LNCaP clone FGC (cell line): ENCODE results near the gene TENT4A.
A peak's percentile ranks its signal among the peaks of the same experiment; 100 is the strongest.

Experiments
- DNase-seq: peaks from one replicate; pipeline ENCODE4 v3.0.0-alpha.2; 2011; ENCODE audit warnings: low read depth
- H3K4me3 ChIP-seq: 2 replicates; pipeline ENCODE4 v1.5.1; 2011; ENCODE audit warnings: mild to moderate bottlenecking, low read depth, low read length, control low read depth
- CTCF ChIP-seq: IDR thresholded peaks from 2 replicates; pipeline ENCODE4 v1.5.1; 2012; ENCODE audit warnings: mild to moderate bottlenecking; ENCODE audit not compliant: control insufficient read depth, insufficient read depth; ENCODE audit errors: extremely low read depth

Gene TENT4A

DNA sequence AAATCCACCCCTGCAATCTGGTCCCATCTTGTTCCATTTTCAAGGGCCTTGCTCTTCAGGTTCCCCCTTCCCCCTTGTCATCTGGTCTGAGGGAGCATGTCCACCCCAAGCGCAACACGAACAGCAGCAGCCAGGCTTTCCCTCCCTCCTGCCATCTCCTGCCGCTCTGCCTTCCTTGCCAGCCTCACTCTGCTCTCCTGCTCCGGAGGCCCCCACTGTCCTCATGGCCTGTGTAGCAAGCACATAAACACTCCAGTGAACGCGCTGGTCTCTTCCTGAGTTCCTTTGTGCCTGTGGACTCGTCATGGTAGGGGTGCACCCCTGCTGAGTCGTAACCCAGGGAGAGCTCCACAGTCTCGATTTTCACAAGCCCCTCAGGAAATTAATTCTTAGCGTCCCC, 29.9 kb downstream of the TENT4A start:
- H3K4me3 ChIP-seq: no peak overlapping the region
- DNase-seq: no peak
- no peak for TF ChIP-seq CTCF

- no peak for TF ChIP-seq CTCF
- DNase-seq: no peak
Measured at GRCh38 chr5:6744841-6745705, 31.8 kb downstream of the TENT4A start.

DNA sequence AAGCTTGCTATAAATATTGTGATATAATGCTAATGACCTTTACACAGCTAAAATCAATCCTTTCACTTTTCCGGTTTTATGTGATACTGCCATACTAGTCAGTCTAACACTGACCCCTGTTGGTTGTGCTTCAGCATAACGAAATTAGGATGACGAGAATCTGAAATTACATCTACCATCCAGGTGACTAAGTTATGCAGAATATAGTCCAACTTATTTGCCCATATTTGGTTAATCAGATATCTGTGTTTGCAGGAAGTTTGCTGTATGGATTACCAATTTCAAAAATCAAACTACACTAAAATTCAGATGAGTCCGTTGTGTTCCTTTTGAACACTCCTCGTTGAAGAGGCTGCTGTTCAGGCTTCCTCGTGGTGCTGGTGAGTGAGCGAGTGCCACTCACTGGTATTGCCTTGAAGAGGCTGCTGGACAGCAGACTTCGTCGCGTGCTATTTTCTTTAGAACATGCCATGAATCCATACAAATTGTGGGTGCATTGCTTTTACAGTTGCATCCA, 32.5 kb downstream of the TENT4A start:
- DNase-seq: peak; percentile 56
- peak; percentile 86 for TF ChIP-seq CTCF
- no peak overlapping the region for H3K4me3 ChIP-seq

More at GRCh38 chr5:6744841-6745705, 31.8 kb downstream of the TENT4A start:
- H3K4me3 ChIP-seq: no peak overlapping the region

DNA sequence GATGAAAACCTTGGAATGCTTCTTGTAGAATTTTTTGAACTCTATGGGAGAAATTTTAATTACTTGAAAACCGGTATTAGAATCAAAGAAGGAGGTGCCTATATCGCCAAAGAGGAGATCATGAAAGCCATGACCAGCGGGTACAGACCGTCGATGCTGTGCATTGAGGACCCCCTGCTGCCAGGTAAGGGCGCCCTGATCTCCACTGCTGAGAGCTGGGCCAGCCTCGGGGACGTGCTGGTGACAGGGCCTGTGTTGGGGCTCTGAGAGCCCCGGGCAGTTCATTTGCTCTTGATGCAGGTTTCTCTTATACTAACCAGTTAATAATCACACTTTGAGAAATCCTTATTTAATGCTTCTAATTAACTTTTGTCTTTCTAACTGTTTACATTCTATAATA, 33.0 kb downstream of the TENT4A start:
- no peak for DNase-seq
- H3K4me3 ChIP-seq: no peak overlapping the region

DNA sequence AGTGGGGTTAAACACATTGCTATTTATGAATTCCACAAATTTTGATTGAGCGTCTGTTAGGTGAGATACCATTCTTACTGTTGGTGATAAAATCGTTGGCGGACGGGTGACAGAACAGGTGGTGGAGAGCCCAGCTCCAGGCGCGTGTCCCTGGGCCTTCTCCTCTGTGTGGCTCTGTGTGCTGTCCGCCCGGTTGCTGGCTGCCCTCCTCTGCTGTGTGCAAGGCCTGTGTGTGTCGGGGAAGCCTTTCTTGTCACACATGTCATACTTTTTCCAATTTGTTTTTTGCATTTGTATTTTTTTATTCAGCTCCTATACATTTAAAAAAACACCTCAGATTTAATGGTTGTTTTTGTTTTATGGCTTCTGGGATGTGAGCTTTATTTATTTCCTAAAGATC, 33.9 kb downstream of the TENT4A start:
- TF ChIP-seq CTCF: no peak
- H3K4me3 ChIP-seq: no peak overlapping the region

More for the DNA sequence above, 33.0 kb downstream of the TENT4A start:
- TF ChIP-seq CTCF: no peak

GRCh38 chr5:6748142-6748541, 34.9 kb downstream of the TENT4A start:
- DNase-seq: no peak
- H3K4me3 ChIP-seq: no peak overlapping the region
- TF ChIP-seq CTCF: no peak

More for the DNA sequence above, 33.9 kb downstream of the TENT4A start:
- no peak for DNase-seq
